NCI-H146 (cell line): ENCODE data around the gene IGHMBP2.

Experiments used
- DNase-seq: peaks from one replicate; lab custom pipeline; 2025; lab: John Stamatoyannopoulos, UW

IGHMBP2 gene

GRCh38 chr11:68982134-68982533 lies 78.4 kb downstream of the IGHMBP2 start:
- DNase-seq = no peak

- no peak for DNase-seq
Measured at GRCh38 chr11:68983801-68984200, 80.1 kb downstream of the IGHMBP2 start.

GRCh38 chr11:68987211-68987610 lies 83.5 kb downstream of the IGHMBP2 start:
- DNase-seq = no peak

- no peak for DNase-seq
Measured at GRCh38 chr11:68988491-68988890, 84.8 kb downstream of the IGHMBP2 start.
